Measurements from ENCODE around the gene ACAD9.

DNA sequence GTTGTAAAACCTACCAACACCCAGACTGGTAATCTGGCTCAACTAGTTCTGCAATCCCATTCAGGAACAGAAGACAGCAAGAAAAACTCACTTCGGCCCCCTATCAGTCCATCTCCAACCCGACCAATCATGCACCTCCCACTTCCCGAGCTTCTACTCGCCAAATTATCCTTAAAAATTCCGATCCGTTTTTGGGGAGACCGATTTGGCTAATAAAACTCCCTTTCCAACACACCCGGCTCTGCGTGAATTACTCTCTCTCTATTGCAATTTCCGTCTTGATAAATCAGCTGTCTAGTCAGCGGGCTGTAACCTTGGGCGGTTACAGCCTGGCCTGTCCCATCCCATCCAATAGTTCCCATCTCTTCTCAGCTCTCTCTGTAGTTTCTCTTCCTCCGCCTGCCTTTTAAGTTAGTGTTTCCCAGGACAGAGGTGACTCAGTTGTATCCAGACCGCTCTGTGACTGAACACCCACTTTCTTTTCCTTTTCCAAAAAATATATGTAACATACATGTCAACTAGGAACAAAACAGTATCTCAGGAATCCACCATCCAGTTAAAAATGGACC, 780 bp upstream of the ACAD9 start:
- TF ChIP-seq POLR2AphosphoS5 (IDR thresholded peaks at IDR 0.05) (no peak), POLR2A (IDR thresholded peaks at IDR 0.05; ENCODE audit: low read depth) (no peak), EP300 (IDR thresholded peaks at IDR 0.05) (no peak)
- TF ChIP-seq, protein P1, sequence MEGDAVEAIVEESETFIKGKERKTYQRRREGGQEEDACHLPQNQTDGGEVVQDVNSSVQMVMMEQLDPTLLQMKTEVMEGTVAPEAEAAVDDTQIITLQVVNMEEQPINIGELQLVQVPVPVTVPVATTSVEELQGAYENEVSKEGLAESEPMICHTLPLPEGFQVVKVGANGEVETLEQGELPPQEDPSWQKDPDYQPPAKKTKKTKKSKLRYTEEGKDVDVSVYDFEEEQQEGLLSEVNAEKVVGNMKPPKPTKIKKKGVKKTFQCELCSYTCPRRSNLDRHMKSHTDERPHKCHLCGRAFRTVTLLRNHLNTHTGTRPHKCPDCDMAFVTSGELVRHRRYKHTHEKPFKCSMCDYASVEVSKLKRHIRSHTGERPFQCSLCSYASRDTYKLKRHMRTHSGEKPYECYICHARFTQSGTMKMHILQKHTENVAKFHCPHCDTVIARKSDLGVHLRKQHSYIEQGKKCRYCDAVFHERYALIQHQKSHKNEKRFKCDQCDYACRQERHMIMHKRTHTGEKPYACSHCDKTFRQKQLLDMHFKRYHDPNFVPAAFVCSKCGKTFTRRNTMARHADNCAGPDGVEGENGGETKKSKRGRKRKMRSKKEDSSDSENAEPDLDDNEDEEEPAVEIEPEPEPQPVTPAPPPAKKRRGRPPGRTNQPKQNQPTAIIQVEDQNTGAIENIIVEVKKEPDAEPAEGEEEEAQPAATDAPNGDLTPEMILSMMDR (IDR thresholded peaks at IDR 0.05): no peak
